T-helper 17 cell (primary cell): ENCODE results near the gene ABI3. TPM values are rescaled to one million over a fixed set of nuclear protein-coding genes. Genes with fewer than 3 reads are reported as not detected.
A peak's percentile ranks its signal among the peaks of the same experiment; 100 is the strongest.

Source experiments
- ATAC-seq: fragments of 150-1000 bp; cut with Tn5 transposase; 2 replicates; pipeline ENCODE4 v1.10.0; 2021; ENCODE audit warnings: mild to moderate bottlenecking, moderate library complexity
- DNase-seq, 3 donors: peaks; one replicate each; pipeline versions ENCODE4 v3.0.0 to v3.0.0-alpha.2; 2020 to 2021
- H3K9me3 ChIP-seq: one replicate; pipeline ENCODE4 v1.7.0; 2013; ENCODE audit warnings: low read length, mild to moderate bottlenecking; ENCODE audit not compliant: control insufficient read depth, poor library complexity, severe bottlenecking
- H3K27ac Mint-ChIP-seq: one replicate; pipeline ENCODE4 v1.8.0; 2022; ENCODE audit warnings: mild to moderate bottlenecking, moderate library complexity, mixed read lengths
- H3K27me3 Mint-ChIP-seq: one replicate; pipeline ENCODE4 v1.8.0; 2022; ENCODE audit warnings: mixed read lengths
- H3K36me3 Mint-ChIP-seq: one replicate; pipeline ENCODE4 v1.8.0; 2022; ENCODE audit warnings: low read depth, mixed read lengths
- H3K4me1 Mint-ChIP-seq: one replicate; pipeline ENCODE4 v1.8.0; 2022; ENCODE audit warnings: mild to moderate bottlenecking, mixed read lengths
- H3K4me3 Mint-ChIP-seq: one replicate; pipeline ENCODE4 v1.8.0; 2022; ENCODE audit warnings: mild to moderate bottlenecking, moderate library complexity, mixed read lengths
- total RNA-seq, 4 donors: library from RNA in 2 of 4; stranded (reverse) in 2 of 4; gene quantifications; one replicate each; pipeline ENCODE4 v1.2.3 and lab custom pipeline; 2022 to 2026

The ABI3 gene
- total RNA-seq, 2 donors from 2014 or later, result 6.5 to 10.5 TPM

DNA sequence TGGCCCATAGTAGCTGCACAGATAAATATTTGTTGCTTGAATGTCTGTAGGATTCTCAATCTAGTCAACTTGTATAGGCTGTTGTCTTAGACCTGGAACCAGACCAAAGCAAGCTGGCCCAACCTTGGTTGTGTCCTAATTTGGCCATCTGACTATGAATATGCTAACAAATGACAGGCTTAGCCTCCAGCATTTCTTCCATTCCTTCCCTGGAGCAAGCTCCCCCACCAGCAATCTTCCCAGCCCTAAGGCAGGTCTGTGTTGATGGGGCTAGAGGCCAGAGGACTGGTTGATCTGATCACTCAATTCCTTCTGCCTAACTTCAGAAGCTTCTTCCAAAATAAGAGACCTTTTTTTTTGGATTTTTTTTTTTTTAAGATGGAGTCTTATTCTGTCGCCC lies 29.5 kb downstream of the ABI3 start:
- no peak for DNase-seq
- peaks cover 20% of the 10 kb centered on the region for H3K27me3 Mint-ChIP-seq
- peaks cover 2% of the 10 kb centered on the region for H3K36me3 Mint-ChIP-seq
- no peak overlapping the region for H3K4me3 Mint-ChIP-seq
- no peak for ATAC-seq
- no peaks in the 10 kb centered on the region for H3K4me1 Mint-ChIP-seq
- H3K27ac Mint-ChIP-seq, result no peak overlapping the region
- H3K9me3 ChIP-seq, result no peaks in the 10 kb centered on the region

GRCh38 chr17:49240619-49241018 lies 30.1 kb downstream of the ABI3 start:
- ATAC-seq (no peak), DNase-seq (no peak)
- H3K4me3 Mint-ChIP-seq, result no peak overlapping the region
- no peaks in the 10 kb centered on the region for H3K9me3 ChIP-seq
- H3K36me3 Mint-ChIP-seq, result peaks cover 2% of the 10 kb centered on the region
- no peaks in the 10 kb centered on the region for H3K4me1 Mint-ChIP-seq
- peaks cover 16% of the 10 kb centered on the region for H3K27me3 Mint-ChIP-seq
- no peak overlapping the region for H3K27ac Mint-ChIP-seq

DNA sequence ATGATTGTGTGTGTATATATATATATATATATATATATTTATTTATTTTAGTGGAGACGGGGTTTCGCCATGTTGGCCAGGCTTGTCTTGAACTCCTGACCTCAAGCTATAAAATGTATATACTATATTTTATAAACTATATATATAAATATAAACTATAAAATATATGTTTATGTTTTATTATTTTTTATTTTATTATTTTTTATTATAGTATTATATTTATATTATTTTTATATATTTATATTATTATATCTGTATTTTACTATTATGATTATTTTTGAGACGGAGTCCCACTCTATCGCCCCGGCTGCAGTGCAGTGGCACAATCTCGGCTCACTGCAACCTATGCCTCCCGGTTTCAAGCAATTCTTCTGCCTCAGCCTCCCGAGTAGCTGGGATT lies 30.5 kb downstream of the ABI3 start:
- Mint-ChIP-seq H3K27ac (no peak overlapping the region), H3K4me1 (no peaks in the 10 kb centered on the region), H3K4me3 (no peak overlapping the region), H3K27me3 (peaks cover 14% of the 10 kb centered on the region), H3K36me3 (peaks cover 2% of the 10 kb centered on the region)
- no peaks in the 10 kb centered on the region for H3K9me3 ChIP-seq
- DNase-seq (no peak), ATAC-seq (no peak)

DNA sequence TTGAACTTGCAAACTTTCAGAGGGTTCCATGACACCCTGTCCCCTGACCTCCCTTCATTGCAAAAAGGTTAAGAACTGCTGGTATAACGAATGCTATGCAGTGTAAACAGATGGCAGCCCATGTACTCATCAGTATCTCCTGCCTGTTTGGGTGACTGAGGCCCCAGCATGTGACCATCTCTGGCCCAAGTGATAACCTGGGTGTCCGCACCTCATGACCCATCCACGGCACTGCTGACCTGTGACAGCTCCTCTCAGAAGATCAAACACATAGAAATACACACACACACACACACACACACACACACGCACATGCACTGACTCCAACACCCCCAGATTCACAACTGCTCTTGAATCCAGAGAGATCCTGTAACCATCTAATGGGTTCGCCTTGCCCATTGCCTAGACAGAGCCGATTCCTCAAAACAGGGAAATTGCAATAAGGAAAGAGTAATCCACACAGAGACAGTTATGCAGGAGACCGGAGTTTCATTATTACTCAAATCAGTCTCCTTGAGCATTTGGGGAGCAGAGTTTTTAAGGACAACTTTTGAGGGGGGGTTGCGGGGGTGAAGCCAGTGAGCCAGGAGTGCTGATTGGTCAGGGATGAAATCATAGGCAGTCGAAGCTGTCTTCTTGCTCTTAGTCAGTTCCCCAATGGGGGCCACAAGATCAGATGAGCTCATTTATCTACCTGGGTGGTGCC lies 31.3 kb downstream of the ABI3 start:
- Mint-ChIP-seq H3K27me3 (peaks cover 16% of the 10 kb centered on the region), H3K36me3 (peaks cover 2% of the 10 kb centered on the region), H3K4me1 (no peaks in the 10 kb centered on the region), H3K4me3 (no peak overlapping the region), H3K27ac (no peak overlapping the region)
- DNase-seq (no peak), ATAC-seq (no peak)
- H3K9me3 ChIP-seq, result no peaks in the 10 kb centered on the region

- H3K9me3 ChIP-seq, result no peaks in the 10 kb centered on the region
- DNase-seq, result no peak
- peaks cover 26% of the 10 kb centered on the region for H3K27me3 Mint-ChIP-seq
- H3K27ac Mint-ChIP-seq, result no peak overlapping the region
- peaks cover 2% of the 10 kb centered on the region for H3K36me3 Mint-ChIP-seq
- ATAC-seq, result no peak
- H3K4me3 Mint-ChIP-seq, result no peak overlapping the region
- H3K4me1 Mint-ChIP-seq, result no peaks in the 10 kb centered on the region
These were observed 32.3 kb downstream of the ABI3 start for GRCh38 chr17:49242813-49243212.

GRCh38 chr17:49244839-49245238 lies 34.3 kb downstream of the ABI3 start:
- no peaks in the 10 kb centered on the region for H3K9me3 ChIP-seq
- H3K27ac Mint-ChIP-seq, result no peak overlapping the region
- ATAC-seq (no peak), DNase-seq (no peak)
- H3K36me3 Mint-ChIP-seq, result peaks cover 2% of the 10 kb centered on the region
- H3K27me3 Mint-ChIP-seq, result peaks cover 29% of the 10 kb centered on the region
- no peak overlapping the region for H3K4me3 Mint-ChIP-seq
- H3K4me1 Mint-ChIP-seq, result no peaks in the 10 kb centered on the region

- no peak for DNase-seq
- Mint-ChIP-seq H3K27ac (no peak overlapping the region), H3K4me1 (peaks cover 5% of the 10 kb centered on the region), H3K27me3 (peaks cover 30% of the 10 kb centered on the region), H3K36me3 (peaks cover 5% of the 10 kb centered on the region), H3K4me3 (no peak overlapping the region)
- no peak for ATAC-seq
- H3K9me3 ChIP-seq, result no peaks in the 10 kb centered on the region
These were observed 37.4 kb downstream of the ABI3 start for GRCh38 chr17:49247944-49248343.

DNA sequence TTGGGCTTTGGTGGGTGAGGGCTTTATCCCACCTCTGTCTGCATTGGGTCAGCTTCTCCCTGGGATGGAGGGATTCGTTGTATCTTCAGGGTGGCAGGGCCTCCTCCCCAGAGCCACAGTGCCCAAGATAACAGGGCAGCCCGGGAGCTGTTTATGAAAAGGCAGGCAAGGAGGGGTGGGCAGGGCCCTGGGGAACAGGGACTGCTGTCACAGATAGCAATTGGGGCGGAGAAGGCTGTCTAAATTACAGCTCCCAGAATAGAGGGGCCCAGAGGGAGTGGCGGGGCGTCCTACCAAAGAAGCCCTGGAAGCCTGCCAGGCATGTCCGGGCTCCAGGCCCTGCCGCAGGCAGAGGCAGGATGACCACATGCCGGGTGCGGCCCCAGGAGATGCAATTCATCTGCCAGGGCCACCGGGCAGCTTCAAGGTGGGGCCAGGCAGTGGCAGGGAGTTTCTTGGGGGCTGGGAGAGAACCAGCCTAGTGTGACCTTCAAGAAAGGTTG lies 38.8 kb downstream of the ABI3 start:
- H3K4me3 Mint-ChIP-seq, result no peak overlapping the region
- peaks cover 7% of the 10 kb centered on the region for H3K4me1 Mint-ChIP-seq
- H3K27me3 Mint-ChIP-seq, result peaks cover 31% of the 10 kb centered on the region
- peaks cover 6% of the 10 kb centered on the region for H3K36me3 Mint-ChIP-seq
- H3K27ac Mint-ChIP-seq, result no peak overlapping the region
- DNase-seq, result no peak
- no peak for ATAC-seq
- no peaks in the 10 kb centered on the region for H3K9me3 ChIP-seq

- Mint-ChIP-seq H3K4me1 (peaks cover 7% of the 10 kb centered on the region), H3K4me3 (no peak overlapping the region), H3K27ac (no peak overlapping the region), H3K36me3 (peaks cover 6% of the 10 kb centered on the region), H3K27me3 (peaks cover 25% of the 10 kb centered on the region)
- ATAC-seq (no peak), DNase-seq (no peak)
- H3K9me3 ChIP-seq, result no peaks in the 10 kb centered on the region
These were observed 39.5 kb downstream of the ABI3 start for GRCh38 chr17:49249890-49250522.

DNA sequence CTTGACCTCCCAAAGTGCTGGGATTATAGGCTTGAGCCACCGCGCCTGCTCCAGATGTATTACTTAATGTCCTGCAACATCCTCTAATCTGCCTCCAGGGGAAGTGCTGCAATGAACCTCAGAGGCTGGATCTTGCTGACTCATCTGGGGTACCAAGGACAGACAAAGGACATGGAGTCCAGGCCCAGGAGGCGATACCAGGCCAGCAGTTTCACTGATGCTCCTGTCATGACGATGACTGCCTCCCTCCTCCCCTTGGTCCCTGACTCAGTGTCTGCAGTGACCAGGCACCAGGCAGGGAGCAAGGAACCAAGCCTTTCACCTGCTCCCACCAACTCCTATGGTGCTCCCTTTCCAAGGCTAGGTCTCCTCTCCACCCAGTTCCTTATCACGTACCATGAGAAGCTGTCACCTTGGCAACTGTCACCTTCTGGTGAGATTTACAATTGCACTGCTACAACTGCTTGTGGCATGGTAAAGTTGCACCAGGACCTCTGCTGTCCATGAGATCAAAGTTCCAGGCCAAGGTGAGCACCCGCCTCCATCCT lies 41.7 kb downstream of the ABI3 start:
- ATAC-seq, result no peak
- Mint-ChIP-seq H3K27ac (no peak overlapping the region), H3K4me3 (no peak overlapping the region), H3K36me3 (peaks cover 6% of the 10 kb centered on the region), H3K4me1 (peaks cover 7% of the 10 kb centered on the region), H3K27me3 (peaks cover 23% of the 10 kb centered on the region)
- no peak for DNase-seq
- no peaks in the 10 kb centered on the region for H3K9me3 ChIP-seq

- Mint-ChIP-seq H3K4me3 (no peak overlapping the region), H3K27ac (no peak overlapping the region), H3K36me3 (peaks cover 4% of the 10 kb centered on the region), H3K27me3 (peaks cover 17% of the 10 kb centered on the region), H3K4me1 (peaks cover 7% of the 10 kb centered on the region)
- DNase-seq, result no peak
- ATAC-seq, result no peak
- no peaks in the 10 kb centered on the region for H3K9me3 ChIP-seq
These were observed 43.6 kb downstream of the ABI3 start for GRCh38 chr17:49254066-49254465.

DNA sequence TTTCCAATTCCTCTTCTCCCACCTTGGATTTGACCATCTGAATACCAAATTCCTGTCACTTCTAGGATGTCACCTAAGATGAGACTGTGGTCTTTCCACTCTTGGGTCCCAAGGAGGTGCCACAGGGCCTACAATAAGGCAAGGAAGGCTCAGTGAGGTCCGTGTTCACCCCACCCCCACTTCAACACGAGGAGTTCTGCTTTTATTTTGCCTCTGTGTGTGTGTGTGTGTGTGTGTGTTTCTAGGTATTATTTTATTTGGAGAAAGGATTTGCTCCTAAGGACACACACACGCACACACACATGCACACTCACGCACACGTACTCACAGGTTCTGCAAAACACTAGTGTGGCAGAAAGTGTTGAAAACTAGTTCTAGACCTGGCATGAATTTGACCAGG lies 44.6 kb downstream of the ABI3 start:
- no peak overlapping the region for H3K4me3 Mint-ChIP-seq
- no peak for ATAC-seq
- H3K27me3 Mint-ChIP-seq, result peaks cover 17% of the 10 kb centered on the region
- H3K27ac Mint-ChIP-seq, result no peak overlapping the region
- H3K4me1 Mint-ChIP-seq, result peaks cover 7% of the 10 kb centered on the region
- H3K9me3 ChIP-seq, result no peaks in the 10 kb centered on the region
- H3K36me3 Mint-ChIP-seq, result peaks cover 4% of the 10 kb centered on the region
- DNase-seq, result no peak

GRCh38 chr17:49258394-49258793 lies 47.9 kb downstream of the ABI3 start:
- peaks cover 10% of the 10 kb centered on the region for H3K27me3 Mint-ChIP-seq
- no peak overlapping the region for H3K27ac Mint-ChIP-seq
- DNase-seq (no peak), ATAC-seq (no peak)
- no peak overlapping the region for H3K4me3 Mint-ChIP-seq
- H3K36me3 Mint-ChIP-seq, result no peaks in the 10 kb centered on the region
- H3K9me3 ChIP-seq, result no peaks in the 10 kb centered on the region
- H3K4me1 Mint-ChIP-seq, result peaks cover 2% of the 10 kb centered on the region

- DNase-seq (no peak), ATAC-seq (no peak)
- H3K9me3 ChIP-seq, result no peaks in the 10 kb centered on the region
- H3K27ac Mint-ChIP-seq, result no peak overlapping the region
- no peaks in the 10 kb centered on the region for H3K36me3 Mint-ChIP-seq
- peaks cover 2% of the 10 kb centered on the region for H3K4me1 Mint-ChIP-seq
- peak overlapping the region; percentile 84 for H3K4me3 Mint-ChIP-seq
- H3K27me3 Mint-ChIP-seq, result peaks cover 15% of the 10 kb centered on the region
These were observed 49.1 kb downstream of the ABI3 start for GRCh38 chr17:49259663-49260010.
